T-cell (primary cell): Measurements from ENCODE around the gene TDRD7. TPM values are rescaled to one million over a fixed set of nuclear protein-coding genes. Genes with fewer than 3 reads are reported as not detected.
"Not testable (repeated sequence)": the region's sequence is repeated elsewhere in the genome, so short reads cannot be mapped to it uniquely, and the experiment has no call there.

Source experiments
- ATAC-seq, 4 experiments: fragments of 200-7000 bp in 3 of 4; fragments of 150-1000 bp in 1 of 4; cut with Tn5 transposase; replicated peaks in 1 of 4; 1 replicate in 3 of 4; 2 replicates in 1 of 4; pipeline ENCODE4 v1.10.0; 2021; ENCODE audit warnings: moderate library complexity in 3 of 4, mild to moderate bottlenecking in 2 of 4, moderate number of reproducible peaks in 1 of 4
- CTCF ChIA-PET, 2 donors: fragments of 300-600 bp; sonication (Branson Sonifier 250); formaldehyde crosslinking; loops; one replicate each; lab custom pipeline; 2022; ENCODE audit warnings: antibody characterized with exemption in 2 of 2; lab: Charles Lee
- POLR2A ChIA-PET, 2 donors: fragments of 300-600 bp; sonication (Branson Sonifier 250); formaldehyde crosslinking; loops; one replicate each; lab custom pipeline; 2022; ENCODE audit warnings: antibody characterized with exemption in 2 of 2; lab: Charles Lee
- DNase-seq, 35 experiments: peaks; one replicate each; pipeline versions ENCODE4 v3.0.0 to v3.0.0-alpha.2; 2013 to 2023
- H3K27ac ChIP-seq: one replicate; pipeline ENCODE4 v1.5.1; 2013; ENCODE audit warnings: low read length
- H3K27me3 ChIP-seq, 2 experiments: replicated peaks in 1 of 2; 1 replicate in 1 of 2; 2 replicates in 1 of 2; pipeline versions ENCODE4 v1.6.1 to v1.7.0; 2013; ENCODE audit warnings: low read length in 1 of 2, mixed read lengths in 1 of 2; ENCODE audit not compliant: control insufficient read depth in 2 of 2, insufficient read depth in 2 of 2; ENCODE audit errors: extremely low read depth in 1 of 2
- H3K36me3 ChIP-seq, 2 donors: 1 replicate in 1 of 2; 2 replicates in 1 of 2; pipeline versions ENCODE4 v1.6.1 to v1.7.0; 2013; ENCODE audit warnings: low read length in 1 of 2; ENCODE audit not compliant: control insufficient read depth in 2 of 2, insufficient read depth in 1 of 2; ENCODE audit errors: extremely low read depth in 1 of 2
- H3K4me1 ChIP-seq, 2 experiments: 1 replicate in 1 of 2; 2 replicates in 1 of 2; pipeline versions ENCODE4 v1.6.1 to v1.7.0; 2013; ENCODE audit warnings: low read length in 2 of 2, mixed read lengths in 1 of 2; ENCODE audit not compliant: insufficient read depth in 2 of 2, control insufficient read depth in 1 of 2; ENCODE audit errors: extremely low read depth in 1 of 2
- H3K4me3 ChIP-seq, 2 donors: 1 replicate in 1 of 2; 2 replicates in 1 of 2; pipeline versions ENCODE4 v1.5.1 to v1.7.0; 2013; ENCODE audit warnings: mild to moderate bottlenecking in 2 of 2, low read length in 1 of 2, moderate library complexity in 1 of 2; ENCODE audit not compliant: control insufficient read depth in 1 of 2; ENCODE audit errors: extremely low read depth in 1 of 2
- H3K9me3 ChIP-seq: 2 replicates; pipeline ENCODE4 v1.7.0; 2013
- H3K27ac Mint-ChIP-seq, 2 donors: one replicate each; pipeline ENCODE4 v1.8.0; 2020 to 2021; ENCODE audit warnings: mild to moderate bottlenecking in 2 of 2, mixed read lengths in 2 of 2
- H3K27me3 Mint-ChIP-seq, 2 donors: one replicate each; pipeline ENCODE4 v1.8.0; 2021 to 2022; ENCODE audit warnings: mixed read lengths in 2 of 2
- H3K36me3 Mint-ChIP-seq: one replicate; pipeline ENCODE4 v1.8.0; 2021; ENCODE audit warnings: mixed read lengths
- H3K4me1 Mint-ChIP-seq, 3 donors: one replicate each; pipeline ENCODE4 v1.8.0; 2020 to 2022; ENCODE audit warnings: mixed read lengths in 3 of 3, mild to moderate bottlenecking in 1 of 3
- H3K4me3 Mint-ChIP-seq, 3 donors: one replicate each; pipeline ENCODE4 v1.8.0; 2020 to 2022; ENCODE audit warnings: mild to moderate bottlenecking in 3 of 3, mixed read lengths in 3 of 3, moderate library complexity in 3 of 3
- H3K9me3 Mint-ChIP-seq, 3 donors: one replicate each; pipeline ENCODE4 v1.8.0; 2020 to 2022; ENCODE audit warnings: mixed read lengths in 3 of 3
- WGBS: methylation state at CpG from one replicate; pipeline ENCODE4 v1.1.5; 2013; ENCODE audit warnings: missing lambda C conversion rate; ENCODE audit not compliant: insufficient coverage; 5-methylcytosine and 5-hydroxymethylcytosine counted together
- total RNA-seq, 35 experiments: library from RNA in 6 of 35; stranded (reverse) in 6 of 35; fragments of 120-200 nt in 1 of 35; gene quantifications; one replicate each; pipeline versions ENCODE4 v1.2.1 to v1.2.4 and lab custom pipeline; 2013 to 2026

TDRD7 gene
- total RNA-seq, 5 donors from 2014 or later (not counting 1 experiment from before 2014, with no cell fraction given), result 9.2 to 11.9 (median 10.2) TPM

DNA sequence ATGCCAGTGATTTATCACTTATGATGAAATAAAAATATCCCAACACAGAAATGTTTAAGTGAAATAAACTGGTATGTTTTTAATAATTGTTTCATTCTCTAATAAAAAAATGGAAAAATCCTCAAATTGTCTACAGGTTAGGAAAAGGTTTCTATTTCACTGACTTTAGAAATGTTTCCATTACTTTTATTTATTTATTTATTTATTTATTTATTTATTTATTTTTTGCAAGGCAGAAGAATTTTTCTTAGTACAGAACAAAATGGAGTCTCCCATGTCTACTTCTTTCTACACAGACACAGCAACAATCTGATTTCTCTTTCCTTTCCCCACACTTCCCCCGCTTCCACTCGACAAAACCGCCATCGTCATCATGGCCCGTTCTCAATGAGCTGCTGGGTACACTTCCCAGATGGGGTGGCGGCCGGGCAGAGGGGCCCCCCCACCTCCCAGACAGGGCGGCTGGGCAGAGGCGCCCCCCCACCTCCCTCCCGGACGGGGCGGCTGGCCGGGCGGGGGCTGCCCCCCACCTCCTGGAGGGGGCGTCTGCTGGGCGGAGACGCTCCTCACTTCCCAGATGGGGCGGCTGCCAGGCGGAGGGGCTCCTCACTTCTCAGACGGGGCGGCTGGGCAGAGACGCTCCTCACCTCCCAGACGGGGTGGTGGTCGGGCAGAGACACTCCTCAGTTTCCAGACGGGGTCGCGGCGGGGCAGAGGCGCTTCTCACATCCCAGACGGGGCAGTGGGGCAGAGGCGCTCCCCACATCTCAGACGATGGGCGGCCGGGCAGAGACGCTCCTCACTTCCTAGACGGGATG, 85.9 kb downstream of the TDRD7 start:
- peaks cover 4 to 15% (median 11%) of the 10 kb centered on the region in 3 donors for H3K4me1 Mint-ChIP-seq
- CTCF ChIA-PET, H3K9me3 Mint-ChIP-seq, POLR2A ChIA-PET, H3K27ac ChIP-seq, ATAC-seq, DNase-seq, H3K4me3 Mint-ChIP-seq, H3K4me3 ChIP-seq, H3K9me3 ChIP-seq, H3K27ac Mint-ChIP-seq: not testable (repeated sequence)
- Histone ChIP-seq H3K36me3 (peaks cover 0 to 10% of the 10 kb centered on the region in 2 donors), H3K27me3 (peaks cover 4 to 28% of the 10 kb centered on the region in 2 experiments), H3K4me1 (peaks cover 0 to 16% of the 10 kb centered on the region in 2 experiments)
- H3K36me3 Mint-ChIP-seq, result peaks cover 25% of the 10 kb centered on the region
- 96% methylated on average over 7 of the region's 36 CpGs for WGBS
- peaks cover 15 to 22% of the 10 kb centered on the region in 2 donors for H3K27me3 Mint-ChIP-seq

- DNase-seq, H3K9me3 ChIP-seq, POLR2A ChIA-PET, ATAC-seq, H3K27ac ChIP-seq, H3K4me3 Mint-ChIP-seq, H3K9me3 Mint-ChIP-seq, H3K4me3 ChIP-seq, H3K36me3 ChIP-seq, H3K27ac Mint-ChIP-seq, CTCF ChIA-PET: not testable (repeated sequence)
- peaks cover 0 to 20% of the 10 kb centered on the region in 2 experiments for H3K4me1 ChIP-seq
- peaks cover 11 to 21% (median 19%) of the 10 kb centered on the region in 3 donors for H3K4me1 Mint-ChIP-seq
- H3K36me3 Mint-ChIP-seq, result peaks cover 22% of the 10 kb centered on the region
- peaks cover 26 to 33% of the 10 kb centered on the region in 2 donors for H3K27me3 Mint-ChIP-seq
- WGBS, result no CpG with 5 or more reads among the region's 5 CpGs
- H3K27me3 ChIP-seq, result peaks cover 6 to 37% of the 10 kb centered on the region in 2 experiments
Observed at GRCh38 chr9:97498846-97499245, 87.0 kb downstream of the TDRD7 start.

DNA sequence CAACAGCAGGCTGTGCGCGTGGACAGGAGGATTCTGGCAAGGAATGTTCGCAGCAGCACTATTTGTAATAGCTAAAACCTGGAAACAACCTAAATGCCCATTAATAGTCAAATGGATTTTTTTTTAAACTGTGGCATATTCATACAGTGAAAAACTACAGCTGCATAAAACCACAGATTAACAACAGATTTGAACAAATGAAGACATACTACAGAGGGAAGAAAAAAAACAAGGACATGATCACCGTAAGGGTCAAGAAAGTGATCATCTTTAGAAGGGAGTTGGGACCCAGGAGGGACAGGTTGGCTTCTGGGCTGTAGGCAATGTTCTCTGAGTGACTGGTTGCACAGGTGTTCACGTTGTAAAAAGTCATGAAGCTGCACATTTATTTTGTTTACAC, 88.4 kb downstream of the TDRD7 start:
- ChIA-PET POLR2A (no interaction called here), CTCF (interaction anchor here in 1 of 2 donors (1.6 kb wide), 1 partner anchor 10 kb away, joined by 7 read pairs; no protein-coding TSS in a partner anchor)
- Histone ChIP-seq H3K36me3 (peaks cover 0 to 8% of the 10 kb centered on the region in 2 donors), H3K27me3 (peaks cover 13 to 43% of the 10 kb centered on the region in 2 experiments), H3K4me3 (no peak overlapping the region), H3K9me3 (no peaks in the 10 kb centered on the region), H3K27ac (no peak overlapping the region), H3K4me1 (peaks cover 0 to 20% of the 10 kb centered on the region in 2 experiments)
- Mint-ChIP-seq H3K36me3 (peaks cover 19% of the 10 kb centered on the region), H3K27me3 (peaks cover 36 to 43% of the 10 kb centered on the region in 2 donors), H3K9me3 (peaks cover 0 to 6% (median 0%) of the 10 kb centered on the region in 3 donors), H3K4me1 (peaks cover 11 to 21% (median 19%) of the 10 kb centered on the region in 3 donors), H3K27ac (no peak overlapping the region), H3K4me3 (peak overlapping the region; percentile 1 to 72 (median 2))
- WGBS, result no CpG with 5 or more reads among the region's 5 CpGs
- no peak for ATAC-seq
- DNase-seq, result no peak

GRCh38 chr9:97500765-97501176, 88.9 kb downstream of the TDRD7 start:
- Histone ChIP-seq H3K27ac (no peak overlapping the region), H3K4me3 (no peak overlapping the region), H3K4me1 (peaks cover 0 to 20% of the 10 kb centered on the region in 2 experiments), H3K27me3 (peaks cover 17 to 46% of the 10 kb centered on the region in 2 experiments), H3K9me3 (no peaks in the 10 kb centered on the region), H3K36me3 (peaks cover 0 to 8% of the 10 kb centered on the region in 2 donors)
- peaks cover 0 to 6% (median 0%) of the 10 kb centered on the region in 3 donors for H3K9me3 Mint-ChIP-seq
- peaks cover 11 to 21% (median 19%) of the 10 kb centered on the region in 3 donors for H3K4me1 Mint-ChIP-seq
- ATAC-seq (no peak), DNase-seq (no peak)
- CTCF ChIA-PET, result interaction anchor here in 1 of 2 donors (0.7 to 1.6 kb wide), 2 partner anchors 10 to 627 kb away, joined by 6 to 7 read pairs; no protein-coding TSS in a partner anchor
- H3K36me3 Mint-ChIP-seq, result peaks cover 15% of the 10 kb centered on the region
- peak overlapping the region in 1 of 2 donors; percentile 40 for H3K27ac Mint-ChIP-seq
- WGBS, result 0% methylated on average over 3 of the region's 6 CpGs
- H3K4me3 Mint-ChIP-seq, result peak overlapping the region; percentile 71 to 77 (median 72)
- POLR2A ChIA-PET, result no interaction called here
- peaks cover 36 to 43% of the 10 kb centered on the region in 2 donors for H3K27me3 Mint-ChIP-seq

DNA sequence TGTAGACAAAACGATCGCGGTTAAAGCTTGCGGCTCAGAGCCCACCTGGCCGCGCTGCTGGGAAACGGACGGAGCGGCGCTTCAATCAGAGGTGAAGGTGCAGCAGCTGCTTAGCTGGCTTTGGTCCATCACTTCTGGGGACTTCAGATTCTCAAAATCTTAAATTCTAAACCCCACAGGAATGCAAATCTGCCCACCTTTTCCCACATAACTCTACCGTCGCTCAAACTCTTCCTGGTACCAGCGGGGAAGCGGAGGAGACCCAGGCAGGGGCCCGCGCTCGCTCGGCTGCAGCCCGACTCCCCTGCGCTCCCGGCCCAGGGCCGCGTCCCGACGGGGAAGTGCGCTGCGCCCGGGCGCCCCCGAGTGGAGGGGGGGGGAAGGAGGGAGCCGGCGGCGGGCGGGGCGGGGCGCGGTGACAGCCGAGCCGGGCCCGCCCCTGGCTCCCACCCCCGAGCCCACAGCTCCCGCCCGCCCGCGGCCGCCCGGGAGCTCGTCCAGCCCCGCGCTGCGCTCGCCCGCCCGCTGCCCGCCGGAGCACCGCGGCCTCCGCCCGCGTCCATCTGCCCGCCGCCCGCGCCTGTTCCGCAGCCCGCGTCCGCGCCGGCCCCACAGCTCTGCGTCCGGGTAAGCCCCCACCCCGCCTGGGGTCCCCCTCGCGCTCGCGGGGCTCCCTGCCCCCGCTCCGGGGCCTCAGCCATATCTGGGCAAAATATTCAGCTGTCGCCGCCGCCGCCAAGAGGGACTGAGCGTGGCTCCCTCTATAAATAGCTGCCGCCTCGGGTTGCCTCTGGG, 89.5 kb downstream of the TDRD7 start, which contains the start of gene TMOD1:
Gene TMOD1, plus strand, starts transcription at position 490 of the 795 bp plus-strand sequence. CDS start 22,523 bp downstream, outside the sequence.
- CTCF ChIA-PET, result interaction anchor here in 1 of 2 donors (0.7 to 1.6 kb wide), 2 partner anchors 9 to 627 kb away, joined by 6 to 7 read pairs; no protein-coding TSS in a partner anchor
- Mint-ChIP-seq H3K27ac (peak within 1 kb of the TSS in 1 of 2 donors; percentile 40), H3K4me3 (peak within 1 kb of the TSS; percentile 71 to 77 (median 72)), H3K36me3 (peaks cover 9% of the 10 kb centered on the region), H3K9me3 (peaks cover 0 to 6% (median 0%) of the 10 kb centered on the region in 3 donors), H3K4me1 (peaks cover 11 to 21% (median 19%) of the 10 kb centered on the region in 3 donors), H3K27me3 (peaks cover 36 to 43% of the 10 kb centered on the region in 2 donors)
- WGBS, result under 1% methylated on average over 56 of the region's 87 CpGs
- H3K27ac ChIP-seq, result no peak within 1 kb of the TSS
- H3K36me3 ChIP-seq, result peaks cover 0 to 4% of the 10 kb centered on the region in 2 donors
- peak; percentile 73 to 83 (median 82) for ATAC-seq
- peak within 1 kb of the TSS in 1 of 2 donors; percentile 49 for H3K4me3 ChIP-seq
- peaks cover 17 to 49% of the 10 kb centered on the region in 2 experiments for H3K27me3 ChIP-seq
- DNase-seq, result peak in 19 of 35 experiments; percentile 6 to 58 (median 21)
- POLR2A ChIA-PET, result no interaction called here
- H3K4me1 ChIP-seq, result peaks cover 0 to 20% of the 10 kb centered on the region in 2 experiments
- no peaks in the 10 kb centered on the region for H3K9me3 ChIP-seq
